Activated T-cell treated with anti-CD3 and anti-CD28 coated beads for 1 hour (primary cell): ENCODE results near the gene LCN1.
"Not testable (repeated sequence)": the region's sequence is repeated elsewhere in the genome, so short reads cannot be mapped to it uniquely, and the experiment has no call there.

Experiments used
- DNase-seq: peaks from one replicate; pipeline ENCODE4 v3.0.0-alpha.2; 2020; ENCODE audit warnings: low read depth

The LCN1 gene

DNA sequence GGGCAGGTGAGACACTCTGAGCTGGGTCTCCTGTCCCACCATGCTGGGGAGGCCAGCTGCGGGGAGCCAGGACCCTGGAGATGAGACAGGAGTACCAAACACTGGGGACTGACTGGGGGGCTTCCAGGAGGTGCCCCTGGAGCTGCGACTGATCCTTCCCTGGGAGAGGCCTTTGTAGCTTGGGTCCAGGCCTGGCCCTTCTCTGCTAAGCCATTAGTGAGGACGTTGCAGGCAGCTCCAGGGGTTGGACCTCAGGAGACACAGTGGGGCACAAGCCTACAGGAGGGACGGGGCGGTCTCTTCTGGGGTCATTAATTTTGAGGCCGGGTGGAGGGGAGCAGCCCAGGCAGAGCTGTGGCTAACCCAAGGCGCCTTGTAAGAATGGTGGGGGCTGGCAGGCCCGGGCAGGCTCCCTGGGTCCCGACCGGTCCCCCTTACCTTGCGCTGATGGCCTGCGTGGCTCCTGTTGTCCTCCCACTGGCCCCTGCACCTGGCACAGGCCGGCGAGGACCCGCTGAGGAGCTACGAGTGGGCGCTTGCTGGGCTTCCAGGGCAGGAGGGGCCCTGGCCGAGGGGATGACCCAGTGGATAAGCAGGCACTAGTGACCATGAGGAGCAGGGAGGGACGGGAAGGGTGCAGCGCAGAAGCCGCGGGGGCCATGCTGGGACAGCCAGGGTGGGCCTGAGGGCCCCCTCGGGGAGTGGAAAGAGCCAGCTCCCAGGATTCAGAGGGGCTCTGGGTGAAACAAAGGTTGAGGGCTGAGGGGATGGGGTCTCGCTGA is 15.6 kb upstream of the LCN1 start:
- DNase-seq = no peak

DNA sequence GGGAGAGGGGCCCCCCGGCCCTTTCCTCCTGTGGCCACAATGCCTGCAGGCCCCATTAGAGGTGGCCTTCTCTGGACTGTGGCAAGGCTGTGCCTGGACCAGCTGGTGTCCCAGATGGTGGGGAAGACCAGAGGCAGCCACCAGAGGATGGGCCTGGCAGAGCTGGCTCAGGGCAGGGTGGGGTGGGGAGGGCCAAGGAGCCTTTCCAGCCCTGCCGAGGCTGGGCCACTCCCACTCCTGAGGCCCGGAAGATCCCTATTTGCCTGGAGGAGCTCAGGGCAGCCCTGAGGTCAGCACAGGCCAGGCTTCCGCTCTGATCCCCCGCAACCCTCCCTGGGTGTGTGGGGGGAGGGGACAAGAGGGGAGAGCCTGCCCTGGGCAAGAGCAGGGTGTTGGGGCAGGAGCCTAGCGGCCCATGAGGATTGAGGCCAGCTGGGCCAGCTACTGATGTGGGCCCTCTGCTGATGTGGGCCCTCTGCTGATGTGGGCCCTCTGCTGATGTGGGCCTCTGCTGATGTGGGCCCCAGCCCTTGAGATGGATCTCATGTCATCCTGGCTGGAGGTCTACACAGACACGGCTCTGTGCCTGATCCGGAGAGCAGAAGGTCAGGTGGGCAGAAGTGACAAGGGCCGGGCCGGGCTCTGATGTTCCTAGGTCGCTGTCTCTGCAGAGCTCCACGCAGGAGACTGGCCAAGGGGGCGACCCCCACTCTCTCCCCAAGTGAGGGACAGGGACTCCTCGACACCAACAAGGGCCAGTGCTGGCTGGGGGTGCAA is 14.7 kb upstream of the LCN1 start:
- DNase-seq = no peak

DNA sequence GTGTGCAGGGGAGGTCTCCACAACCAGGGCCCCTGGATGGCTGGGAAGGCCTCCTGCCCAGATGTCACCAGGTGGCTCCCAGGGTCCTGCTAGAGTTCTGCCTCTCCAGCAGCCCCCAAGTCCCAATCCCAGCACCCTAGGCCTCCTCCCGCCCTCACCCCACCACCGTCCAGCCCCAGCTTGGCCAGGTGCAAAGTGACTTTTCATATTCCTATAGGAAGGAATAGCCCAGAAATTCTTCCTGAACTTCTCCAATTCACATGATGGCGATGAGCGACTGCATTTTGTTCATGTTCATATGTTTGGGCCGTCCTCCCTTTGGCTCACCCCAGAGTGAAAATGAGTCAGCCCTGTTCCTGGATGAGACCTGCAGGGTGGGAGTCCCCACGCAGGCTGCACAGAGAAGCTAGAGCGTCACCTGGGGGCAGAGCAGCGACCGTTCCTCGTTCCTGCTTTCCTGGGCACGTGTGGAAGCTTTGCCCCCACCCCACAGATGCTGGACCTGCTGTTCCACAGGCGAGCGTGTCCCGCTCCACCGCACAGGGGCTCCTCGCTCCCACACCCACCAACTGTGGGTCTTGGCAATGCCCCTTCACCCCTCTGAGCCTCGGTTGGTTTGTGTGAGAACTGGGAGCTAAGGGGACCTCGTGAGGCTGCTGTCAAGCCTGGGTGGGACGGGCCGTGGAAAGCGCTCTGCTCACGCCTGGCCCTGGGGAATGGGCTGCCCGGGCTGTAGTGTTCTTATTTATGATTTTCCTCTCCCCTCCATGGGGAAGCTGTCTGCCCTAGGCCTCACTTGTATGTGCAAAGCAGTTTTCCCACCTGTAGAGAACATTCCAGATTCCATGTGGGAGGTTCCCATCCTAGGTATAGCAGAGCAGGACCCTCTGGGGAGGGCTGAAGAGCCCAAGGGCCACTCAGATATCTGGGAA is 13.9 kb upstream of the LCN1 start:
- DNase-seq = no peak

DNA sequence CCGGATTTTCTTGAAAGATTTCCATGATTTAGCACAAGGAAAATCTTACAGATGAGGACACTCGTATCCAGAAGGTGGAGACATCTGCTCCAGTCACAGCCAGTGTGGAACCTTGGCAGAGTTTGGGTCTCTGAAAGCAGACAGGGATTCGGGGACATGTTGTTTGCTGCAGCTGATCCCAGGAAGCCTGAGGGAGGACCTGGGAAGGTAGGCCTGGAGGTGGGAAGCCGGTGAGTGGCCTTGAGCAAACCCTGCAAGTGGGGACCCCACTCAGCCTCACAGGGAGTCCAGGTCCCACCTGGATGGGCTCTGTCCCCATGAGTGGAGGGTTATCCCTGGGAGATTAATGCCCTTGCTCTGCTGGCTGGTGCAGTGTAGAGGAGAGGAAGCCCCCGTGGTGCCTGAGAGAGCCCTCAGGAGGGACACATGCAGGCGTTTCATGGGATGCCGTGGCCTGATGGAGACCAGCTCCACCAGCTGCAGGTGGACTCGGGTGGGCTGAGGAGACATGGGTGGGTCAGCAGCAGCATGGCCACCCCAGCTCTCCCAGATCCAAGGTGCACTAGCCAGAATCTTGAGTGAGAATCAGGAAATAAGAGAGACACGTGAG is 12.9 kb upstream of the LCN1 start:
- DNase-seq = no peak

DNA sequence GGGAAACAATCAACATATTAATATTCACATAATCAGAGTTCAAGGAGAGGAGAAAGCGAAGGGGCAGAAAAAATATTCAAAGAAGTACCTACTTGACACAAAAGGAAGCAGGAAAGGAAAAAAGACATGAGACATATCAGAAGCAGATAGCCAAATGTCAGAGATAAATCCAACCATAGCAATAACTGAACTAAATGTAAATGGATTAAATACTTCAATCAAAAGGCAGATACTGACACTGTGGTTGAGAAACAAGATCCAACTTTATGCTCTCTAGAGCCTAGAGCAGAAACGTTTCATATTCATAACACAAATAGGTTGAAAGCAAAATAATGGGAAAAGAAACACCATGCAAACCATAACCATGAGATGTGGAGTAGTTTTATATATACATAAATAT is 11.8 kb upstream of the LCN1 start:
- no peak for DNase-seq

DNA sequence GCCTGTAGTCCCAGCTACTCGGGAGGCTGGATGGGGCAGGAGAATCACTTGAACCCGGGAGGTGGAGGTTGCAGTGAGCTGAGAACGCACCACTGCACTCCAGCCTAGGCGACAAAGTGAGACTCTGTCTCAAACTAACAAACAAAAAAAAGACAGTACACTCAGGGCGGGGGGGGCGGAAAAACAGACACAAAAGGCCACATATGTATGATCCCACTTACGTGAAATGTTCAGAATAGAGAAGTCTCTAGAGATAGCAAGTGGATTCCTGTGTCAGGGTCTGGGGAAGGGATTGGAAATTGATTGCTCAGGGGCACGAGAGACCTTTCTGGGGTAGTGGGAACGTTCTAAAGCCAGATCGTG is 9.0 kb upstream of the LCN1 start:
- DNase-seq = no peak

DNA sequence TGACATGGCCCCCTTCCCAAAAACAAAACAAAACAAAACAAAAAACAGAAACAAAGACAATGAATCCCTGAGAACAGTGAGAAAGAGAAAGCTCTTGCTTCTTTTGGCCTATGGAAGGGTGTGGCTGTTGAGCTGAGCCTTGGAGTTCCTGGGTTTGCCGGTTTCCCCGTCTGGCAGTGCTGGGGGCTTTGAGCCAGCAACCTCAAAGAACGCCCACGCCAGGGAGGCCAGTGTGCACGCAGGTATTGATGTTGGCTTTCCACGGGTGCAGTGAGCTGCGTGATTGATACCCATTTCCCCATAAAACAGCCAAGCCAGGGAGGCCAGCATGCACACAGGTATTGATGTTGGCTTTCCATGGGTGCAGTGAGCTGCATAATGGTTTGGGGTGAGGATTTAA is 8.3 kb upstream of the LCN1 start:
- no peak for DNase-seq

DNA sequence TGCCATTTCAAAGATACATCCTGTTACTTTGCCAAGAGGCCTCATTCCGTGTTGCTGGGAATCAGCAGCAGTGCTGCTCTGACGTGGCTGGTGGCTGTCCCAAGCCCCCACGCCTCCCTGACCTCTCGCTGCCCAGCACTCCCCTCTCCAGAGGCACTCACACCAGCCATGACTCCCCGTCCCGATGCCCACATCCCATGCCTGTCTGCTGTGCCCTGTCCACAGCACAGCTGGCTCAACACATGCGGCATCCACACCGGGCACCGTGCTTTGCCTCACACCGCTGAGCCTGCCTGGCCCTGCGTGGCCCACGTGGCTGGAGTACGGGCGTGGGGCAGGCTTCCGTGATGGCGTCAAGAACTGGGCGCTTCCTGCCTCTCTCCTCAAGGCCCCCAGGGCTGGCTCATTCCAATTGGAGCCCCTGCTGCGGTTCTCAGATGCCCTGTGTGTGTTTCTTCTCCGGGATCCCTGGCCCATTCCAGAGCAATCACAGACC is 7.8 kb upstream of the LCN1 start:
- no peak for DNase-seq

DNA sequence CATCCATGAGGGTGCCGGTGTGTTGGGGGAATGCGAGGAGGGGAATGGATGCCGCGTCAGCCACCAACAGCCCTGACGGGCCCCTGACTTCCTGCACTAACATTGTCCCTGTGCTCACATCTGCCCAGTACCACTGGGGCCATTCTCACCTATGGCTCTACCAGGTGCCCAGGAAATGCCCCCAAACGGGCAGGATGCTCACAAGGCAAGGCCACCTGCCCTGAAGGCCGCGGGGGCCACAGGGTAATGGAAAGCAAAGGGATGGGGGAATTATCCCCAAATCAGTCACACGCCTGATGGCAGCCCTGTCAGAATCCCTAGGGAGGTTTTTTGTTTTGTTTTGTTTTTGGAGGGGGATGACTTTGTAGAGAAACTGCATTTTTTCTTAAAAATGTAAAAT is 7.3 kb upstream of the LCN1 start:
- not testable (repeated sequence) for DNase-seq

DNA sequence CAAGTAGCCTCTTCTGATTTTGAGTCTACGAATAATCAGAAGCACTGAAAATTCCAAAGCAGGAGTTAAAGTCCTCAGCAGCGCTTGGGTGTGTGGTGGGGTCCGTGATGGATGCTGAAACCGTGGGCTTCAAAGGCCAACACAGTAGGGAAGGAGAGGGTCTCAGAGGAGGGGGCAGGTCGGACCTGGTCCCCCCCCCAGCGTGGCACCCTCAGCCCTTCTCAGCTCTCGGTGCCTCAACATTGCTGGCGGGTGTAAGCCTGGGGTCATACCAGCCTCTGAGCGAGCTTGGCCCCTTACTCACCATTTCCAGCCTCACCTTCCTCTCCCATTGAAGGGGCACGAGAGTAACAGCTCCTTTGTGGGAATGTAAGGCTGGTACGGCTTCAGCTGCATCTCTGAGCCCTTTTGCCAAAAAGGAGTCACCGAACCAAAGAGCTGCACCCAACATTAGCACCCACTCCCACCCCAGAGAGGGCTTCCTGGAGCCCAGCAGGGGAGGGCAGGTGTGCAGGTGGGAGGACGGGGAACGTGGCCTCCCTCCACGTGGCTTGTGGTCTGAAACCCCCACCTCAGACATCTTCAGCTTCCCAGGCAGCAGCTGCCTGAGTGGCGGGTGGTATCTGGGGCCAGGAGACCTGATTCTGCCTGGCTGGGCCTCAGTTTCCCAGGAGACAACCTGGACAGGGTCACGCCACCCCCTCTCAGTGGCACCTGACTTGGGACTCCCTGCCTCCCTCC is 6.7 kb upstream of the LCN1 start:
- no peak for DNase-seq

DNA sequence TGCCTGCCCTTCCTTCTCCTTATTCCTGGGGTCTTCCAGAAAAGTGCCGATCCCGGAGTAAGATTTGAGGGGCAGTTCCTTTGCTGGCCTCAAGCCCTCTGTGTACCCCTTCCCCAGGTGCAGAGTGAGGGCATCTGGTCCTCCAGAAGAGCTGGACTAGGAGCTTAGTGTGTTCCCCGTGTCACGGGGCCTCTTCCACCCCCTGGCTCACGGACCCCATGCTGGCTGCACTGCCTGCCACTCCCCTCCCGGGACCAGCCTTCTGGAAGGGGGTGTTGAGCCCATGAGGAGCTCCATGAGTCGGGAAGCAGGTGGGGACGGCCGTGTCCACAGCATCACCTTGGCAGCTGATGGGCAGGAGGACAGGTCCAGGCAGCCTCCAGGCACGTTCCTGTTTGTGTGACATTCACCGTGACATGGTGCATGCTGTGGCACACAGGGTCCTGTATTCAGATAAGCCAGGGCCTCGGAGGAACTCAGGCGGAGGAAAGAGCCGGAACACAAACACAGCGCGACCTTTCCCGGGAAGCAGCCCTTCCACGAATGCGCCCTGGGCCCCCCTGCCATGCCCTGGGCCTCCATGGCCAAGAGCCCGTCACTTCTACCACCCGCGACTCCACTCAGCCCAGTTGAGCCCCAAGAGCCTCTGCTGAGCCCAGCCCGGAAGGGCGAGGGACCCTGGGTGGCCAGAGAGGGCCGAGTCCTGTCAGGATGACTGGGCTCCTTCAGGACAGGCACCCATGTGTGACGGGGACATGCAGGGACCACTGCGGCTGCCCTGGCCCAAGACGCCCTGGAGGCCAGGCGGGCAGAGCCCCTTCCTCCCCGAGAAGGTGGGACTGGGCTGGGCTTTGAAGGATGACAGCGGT is 5.9 kb upstream of the LCN1 start:
- no peak for DNase-seq

DNA sequence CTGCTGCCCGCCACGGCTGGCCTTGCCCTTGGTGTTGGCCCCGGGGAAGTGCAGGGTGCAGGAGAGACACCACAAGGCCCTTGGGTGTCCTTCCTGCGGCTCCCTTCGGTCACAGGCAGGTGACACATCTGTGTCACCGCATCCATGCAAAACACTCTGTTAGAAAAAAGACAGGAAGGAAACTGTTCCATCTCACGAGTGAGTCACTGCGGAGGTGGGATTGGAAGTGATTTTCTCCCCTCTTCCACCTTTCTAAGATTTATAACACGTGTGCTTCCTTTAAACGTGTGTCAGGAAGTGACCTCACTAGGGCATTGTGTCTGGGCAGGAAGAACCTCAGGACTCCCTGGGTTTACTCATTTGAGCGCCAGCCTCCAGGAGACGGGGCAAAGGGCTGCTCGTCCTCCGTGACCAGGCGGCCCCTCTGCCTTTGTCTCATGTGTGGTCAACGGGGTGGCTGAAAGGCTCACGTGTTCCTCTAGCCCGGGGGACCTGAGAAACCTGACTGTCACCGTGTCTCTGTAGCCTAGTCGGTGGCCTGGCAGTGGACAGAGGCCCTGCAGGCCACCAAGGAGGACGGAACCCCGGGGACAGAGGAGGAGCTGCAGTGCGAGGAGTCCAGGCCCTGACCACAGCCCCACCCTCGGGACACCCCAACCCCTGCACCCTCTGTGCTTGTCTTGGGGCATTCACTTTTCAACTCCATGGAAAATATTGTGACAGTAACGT is 4.9 kb upstream of the LCN1 start:
- DNase-seq = no peak

DNA sequence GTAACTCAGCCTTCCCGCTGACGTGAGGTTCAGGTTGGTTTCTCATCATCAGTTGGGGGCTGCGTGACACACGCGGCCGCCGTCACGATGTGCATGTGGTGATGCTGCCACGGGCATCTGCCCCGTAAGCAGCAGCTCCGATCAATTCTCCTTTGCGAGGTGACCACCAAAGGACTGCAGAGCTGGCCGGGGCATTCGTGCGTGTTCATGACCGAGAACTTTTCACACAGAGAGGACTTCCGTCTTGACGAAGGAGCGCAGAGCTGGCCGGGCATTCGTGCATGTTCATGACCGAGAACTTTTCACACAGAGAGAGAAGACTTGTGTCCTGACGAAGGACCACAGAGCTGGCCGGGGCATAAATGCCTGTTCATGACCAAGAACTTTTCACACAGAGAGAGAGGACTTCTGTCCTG is 3.8 kb upstream of the LCN1 start:
- DNase-seq = no peak

DNA sequence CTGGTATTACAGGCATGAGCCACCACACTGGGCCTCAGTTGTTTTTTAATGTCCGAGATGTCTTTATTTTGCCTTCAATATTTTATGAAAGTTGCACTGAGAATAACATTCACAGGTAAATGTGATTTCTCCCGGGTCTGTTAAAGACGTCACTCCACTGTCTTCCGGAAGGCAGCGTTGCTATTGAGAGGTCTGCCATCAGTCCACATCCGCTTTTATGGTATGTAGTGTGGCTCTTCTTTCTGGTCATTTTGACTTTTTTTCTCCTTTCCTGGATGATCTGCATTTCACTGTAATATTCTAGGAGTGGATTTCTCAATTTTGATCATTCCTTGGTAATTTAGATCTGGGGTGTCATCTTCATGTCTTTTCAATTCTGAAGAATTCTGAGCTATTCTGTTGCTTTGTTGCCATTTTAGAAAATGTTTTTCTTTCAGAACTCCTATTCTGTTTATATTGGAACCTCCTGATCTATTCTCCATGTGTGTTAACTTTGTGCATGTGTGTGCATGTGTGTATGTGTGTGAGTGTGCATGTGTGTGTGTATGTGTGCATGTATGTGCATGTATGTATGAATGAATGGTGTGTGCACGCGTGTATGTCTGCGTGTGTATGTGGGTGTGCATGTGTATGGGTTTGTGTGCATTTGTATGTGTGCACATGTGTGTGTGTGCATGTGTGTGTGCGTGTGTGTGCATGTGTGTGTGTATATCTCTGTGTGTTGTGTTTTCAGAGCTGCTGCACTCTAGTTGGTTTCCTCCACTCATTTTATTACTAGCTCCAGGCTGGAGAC is 1.9 kb upstream of the LCN1 start:
- no peak for DNase-seq

DNA sequence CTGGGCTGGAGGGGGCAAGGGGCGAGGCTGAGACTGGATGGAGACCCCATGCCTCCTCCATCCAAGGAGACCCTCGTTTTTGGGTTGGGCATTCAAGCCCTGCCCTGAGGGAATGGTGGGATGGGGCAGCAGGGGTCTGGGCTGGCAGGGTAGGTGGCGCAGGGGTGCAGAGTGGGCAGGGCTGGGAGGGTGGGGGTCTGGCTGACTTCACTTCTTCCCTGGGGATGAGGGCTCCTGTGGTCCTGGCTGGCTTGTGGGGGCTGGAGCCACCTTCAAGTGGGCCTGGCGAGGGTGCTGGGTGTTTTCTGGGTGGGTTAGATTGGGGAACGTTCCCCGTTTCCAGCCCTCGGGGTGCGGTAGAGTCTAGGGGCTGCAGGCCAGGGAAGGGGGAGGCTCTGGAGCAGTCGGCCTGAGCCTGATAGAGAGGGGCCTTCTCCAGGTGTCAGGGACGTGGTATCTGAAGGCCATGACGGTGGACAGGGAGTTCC is 412 bp downstream of the LCN1 start:
- no peak for DNase-seq

DNA sequence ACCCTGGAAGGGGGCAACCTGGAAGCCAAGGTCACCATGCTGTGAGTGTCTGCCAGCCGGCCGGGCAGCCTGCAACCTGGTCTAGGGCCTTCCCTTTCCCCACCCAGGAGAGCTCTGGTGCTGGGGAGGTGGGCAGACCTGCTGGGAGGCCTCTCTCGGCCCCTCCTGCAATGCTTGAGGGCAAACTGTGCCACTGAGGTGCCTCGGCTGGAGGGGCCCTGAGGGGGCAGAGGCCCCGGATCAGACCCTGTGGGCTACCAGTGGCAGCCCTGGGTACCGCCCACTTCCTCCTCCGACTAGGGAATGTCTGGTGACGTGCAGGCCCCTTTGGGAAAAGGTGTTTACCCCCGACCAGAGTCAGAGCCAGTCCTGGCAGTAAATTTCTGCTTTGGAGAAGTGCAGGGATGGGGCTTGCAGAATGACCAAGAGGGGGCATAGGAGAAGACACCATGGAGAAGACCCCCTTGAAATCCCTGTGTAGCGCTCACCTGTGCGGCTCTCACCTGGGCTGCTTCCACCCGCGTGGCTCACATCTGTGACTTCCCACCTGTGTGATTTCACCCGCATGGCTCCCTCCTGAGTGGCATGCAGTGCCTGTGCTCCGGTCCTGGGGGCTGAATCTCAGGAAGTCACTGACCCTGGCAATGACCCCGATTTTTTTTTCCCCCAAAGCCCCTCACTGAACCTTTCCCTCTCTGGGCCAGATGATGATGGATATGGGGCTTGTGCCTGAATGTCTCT is 1.1 kb downstream of the LCN1 start:
- DNase-seq = no peak

DNA sequence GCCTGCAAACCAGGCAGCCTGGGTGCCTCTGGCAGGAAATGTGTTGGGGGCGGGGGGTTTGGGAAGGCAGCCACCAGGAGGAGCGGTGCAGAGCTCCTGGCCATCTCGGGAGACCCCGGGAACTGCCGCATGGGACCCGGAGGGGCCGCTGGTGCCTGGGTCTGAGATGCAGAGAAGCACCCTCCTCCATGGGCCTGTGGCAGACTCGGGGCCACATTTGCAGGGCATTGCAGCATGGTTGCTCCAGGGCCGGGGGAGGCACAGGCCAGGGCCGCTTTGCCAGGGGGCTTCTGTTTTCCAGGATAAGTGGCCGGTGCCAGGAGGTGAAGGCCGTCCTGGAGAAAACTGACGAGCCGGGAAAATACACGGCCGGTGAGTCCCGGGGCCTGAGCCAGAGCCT is 1.7 kb downstream of the LCN1 start:
- no peak for DNase-seq
